Loucy (cell line): ENCODE measurements around the gene C11orf58.
A peak's percentile ranks its signal among the peaks of the same experiment; 100 is the strongest.

Experiments used
- H2AFZ ChIP-seq: fragments of 200-600 bp; sonication (generic); 2 replicates; pipeline ENCODE4 v1.6.0; 2016; ENCODE audit warnings: antibody characterized with exemption, mild to moderate bottlenecking, low read length, moderate library complexity
- H3F3A ChIP-seq: fragments of 200-600 bp; 2 replicates; pipeline ENCODE4 v1.6.0; 2016; ENCODE audit warnings: antibody characterized with exemption, low read depth, mild to moderate bottlenecking
- H3K27me3 ChIP-seq: fragments of 200-600 bp; sonication (generic); 2 replicates; pipeline ENCODE4 v1.6.1; 2014; ENCODE audit warnings: low read length, mild to moderate bottlenecking; ENCODE audit not compliant: insufficient read depth, poor library complexity, severe bottlenecking
- H3K36me3 ChIP-seq: fragments of 200-600 bp; sonication (generic); 2 replicates; pipeline ENCODE4 v1.6.1; 2016; ENCODE audit warnings: low read length; ENCODE audit not compliant: insufficient read depth
- H3K4me1 ChIP-seq: fragments of 200-600 bp; sonication (generic); 2 replicates; pipeline ENCODE4 v1.5.1; 2014; ENCODE audit warnings: low read length, mild to moderate bottlenecking; ENCODE audit not compliant: insufficient read depth, poor library complexity, severe bottlenecking
- H3K4me2 ChIP-seq: fragments of 200-600 bp; sonication (generic); 2 replicates; pipeline ENCODE4 v1.6.0; 2014; ENCODE audit warnings: antibody characterized with exemption, low read length, low read depth, mild to moderate bottlenecking; ENCODE audit not compliant: poor library complexity, severe bottlenecking
- H3K4me3 ChIP-seq: fragments of 200-600 bp; sonication (generic); 2 replicates; pipeline ENCODE4 v1.5.1; 2014; ENCODE audit warnings: low read length, mild to moderate bottlenecking, mixed read lengths; ENCODE audit not compliant: poor library complexity, severe bottlenecking
- H3K79me2 ChIP-seq: fragments of 200-600 bp; sonication (generic); 2 replicates; pipeline ENCODE4 v1.6.1; 2014; ENCODE audit warnings: low read length; ENCODE audit not compliant: insufficient read depth
- H3K9ac ChIP-seq: fragments of 200-600 bp; sonication (generic); 2 replicates; pipeline ENCODE4 v1.6.0; 2014; ENCODE audit warnings: mild to moderate bottlenecking, low read depth, low read length, moderate library complexity; ENCODE audit not compliant: poor library complexity, severe bottlenecking
- H3K9me2 ChIP-seq: fragments of 200-600 bp; sonication (generic); replicated peaks from 2 replicates; pipeline ENCODE4 v1.6.1; 2016; ENCODE audit warnings: low read depth, low read length, mixed read lengths
- H3K9me3 ChIP-seq: fragments of 200-600 bp; sonication (generic); 2 replicates; pipeline ENCODE4 v1.6.1; 2014; ENCODE audit warnings: mild to moderate bottlenecking, antibody characterized with exemption, low read length, low read depth; ENCODE audit not compliant: insufficient read depth
- H4K20me1 ChIP-seq: fragments of 200-600 bp; sonication (generic); 2 replicates; pipeline ENCODE4 v1.6.0; 2014; ENCODE audit warnings: antibody characterized with exemption, low read length, mild to moderate bottlenecking; ENCODE audit not compliant: insufficient read depth, poor library complexity, severe bottlenecking
- EZH2phosphoT487 ChIP-seq: fragments of 200-600 bp; IDR thresholded peaks from 2 replicates; pipeline ENCODE4 v1.6.1; 2018; ENCODE audit warnings: antibody characterized with exemption, mild to moderate bottlenecking, moderate library complexity, borderline replicate concordance
- TF ChIP-seq, protein P1 (sequence below): fragments of 200-600 bp; sonication (generic); conservative IDR thresholded peaks from 2 replicates; pipeline ENCODE4 v1.5.1; 2014; ENCODE audit warnings: mild to moderate bottlenecking, antibody characterized with exemption, low read length

Gene C11orf58

DNA sequence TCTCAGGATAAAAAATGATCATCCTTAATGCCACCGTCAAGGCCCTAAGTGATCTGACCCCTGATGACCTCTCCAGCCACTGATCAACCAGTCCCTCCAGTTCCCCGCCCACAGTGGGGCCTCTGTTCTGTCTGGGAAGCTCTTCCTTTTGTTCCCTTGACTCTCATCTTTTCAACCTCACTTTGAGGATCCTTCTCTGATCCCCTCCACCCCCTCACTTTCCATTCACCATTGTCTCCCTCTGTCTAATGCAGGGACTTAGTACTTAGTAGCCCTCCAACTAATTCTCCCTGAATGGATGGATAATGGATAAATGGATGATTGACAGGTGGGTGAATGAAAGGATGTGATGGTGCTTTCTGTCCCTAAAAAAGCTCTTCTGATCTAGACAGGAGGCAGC, 45.6 kb downstream of the C11orf58 start:
- Histone ChIP-seq H3K27me3 (no peaks in the 10 kb centered on the region), H3K4me3 (no peak overlapping the region), H2AFZ (no peak overlapping the region), H3K4me1 (peaks cover 6% of the 10 kb centered on the region), H3K9me2 (no peaks in the 10 kb centered on the region), H4K20me1 (no peaks in the 10 kb centered on the region), H3K4me2 (no peak overlapping the region), H3K9me3 (no peaks in the 10 kb centered on the region), H3F3A (no peaks in the 10 kb centered on the region), H3K36me3 (no peaks in the 10 kb centered on the region), H3K79me2 (no peaks in the 10 kb centered on the region), H3K9ac (no peak overlapping the region)
- no peak for TF ChIP-seq EZH2phosphoT487
- TF ChIP-seq, protein P1, sequence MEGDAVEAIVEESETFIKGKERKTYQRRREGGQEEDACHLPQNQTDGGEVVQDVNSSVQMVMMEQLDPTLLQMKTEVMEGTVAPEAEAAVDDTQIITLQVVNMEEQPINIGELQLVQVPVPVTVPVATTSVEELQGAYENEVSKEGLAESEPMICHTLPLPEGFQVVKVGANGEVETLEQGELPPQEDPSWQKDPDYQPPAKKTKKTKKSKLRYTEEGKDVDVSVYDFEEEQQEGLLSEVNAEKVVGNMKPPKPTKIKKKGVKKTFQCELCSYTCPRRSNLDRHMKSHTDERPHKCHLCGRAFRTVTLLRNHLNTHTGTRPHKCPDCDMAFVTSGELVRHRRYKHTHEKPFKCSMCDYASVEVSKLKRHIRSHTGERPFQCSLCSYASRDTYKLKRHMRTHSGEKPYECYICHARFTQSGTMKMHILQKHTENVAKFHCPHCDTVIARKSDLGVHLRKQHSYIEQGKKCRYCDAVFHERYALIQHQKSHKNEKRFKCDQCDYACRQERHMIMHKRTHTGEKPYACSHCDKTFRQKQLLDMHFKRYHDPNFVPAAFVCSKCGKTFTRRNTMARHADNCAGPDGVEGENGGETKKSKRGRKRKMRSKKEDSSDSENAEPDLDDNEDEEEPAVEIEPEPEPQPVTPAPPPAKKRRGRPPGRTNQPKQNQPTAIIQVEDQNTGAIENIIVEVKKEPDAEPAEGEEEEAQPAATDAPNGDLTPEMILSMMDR: no peak

DNA sequence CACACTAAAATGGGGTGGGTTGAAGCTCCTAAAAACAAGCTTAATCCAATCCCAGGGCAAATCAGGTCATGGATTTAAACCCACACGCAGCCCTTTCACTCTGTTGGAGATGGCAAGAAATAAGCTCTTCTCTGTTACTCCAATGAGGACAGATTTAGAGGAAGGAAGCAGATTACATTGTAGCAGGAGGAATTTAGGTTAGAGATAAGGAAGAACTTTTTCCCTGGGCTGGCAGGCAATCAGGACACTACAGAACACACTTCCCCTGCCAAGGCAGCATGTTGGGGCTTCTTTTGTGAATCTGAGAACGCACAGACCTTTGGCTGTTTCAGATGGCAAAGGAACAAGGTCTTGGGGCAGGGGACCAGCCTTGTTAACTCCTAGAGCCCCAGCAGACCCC, 46.2 kb downstream of the C11orf58 start:
- no peaks in the 10 kb centered on the region for H3K36me3 ChIP-seq
- no peaks in the 10 kb centered on the region for H3K79me2 ChIP-seq
- no peak overlapping the region for H3K9ac ChIP-seq
- H3K27me3 ChIP-seq: no peaks in the 10 kb centered on the region
- H3K4me3 ChIP-seq: no peak overlapping the region
- H3K4me1 ChIP-seq: peaks cover 6% of the 10 kb centered on the region
- H3K9me2 ChIP-seq: no peaks in the 10 kb centered on the region
- no peak overlapping the region for H2AFZ ChIP-seq
- TF ChIP-seq EZH2phosphoT487: no peak
- TF ChIP-seq, protein P1: no peak
- H3F3A ChIP-seq: no peaks in the 10 kb centered on the region
- no peak overlapping the region for H3K4me2 ChIP-seq
- no peaks in the 10 kb centered on the region for H4K20me1 ChIP-seq
- H3K9me3 ChIP-seq: no peaks in the 10 kb centered on the region

DNA sequence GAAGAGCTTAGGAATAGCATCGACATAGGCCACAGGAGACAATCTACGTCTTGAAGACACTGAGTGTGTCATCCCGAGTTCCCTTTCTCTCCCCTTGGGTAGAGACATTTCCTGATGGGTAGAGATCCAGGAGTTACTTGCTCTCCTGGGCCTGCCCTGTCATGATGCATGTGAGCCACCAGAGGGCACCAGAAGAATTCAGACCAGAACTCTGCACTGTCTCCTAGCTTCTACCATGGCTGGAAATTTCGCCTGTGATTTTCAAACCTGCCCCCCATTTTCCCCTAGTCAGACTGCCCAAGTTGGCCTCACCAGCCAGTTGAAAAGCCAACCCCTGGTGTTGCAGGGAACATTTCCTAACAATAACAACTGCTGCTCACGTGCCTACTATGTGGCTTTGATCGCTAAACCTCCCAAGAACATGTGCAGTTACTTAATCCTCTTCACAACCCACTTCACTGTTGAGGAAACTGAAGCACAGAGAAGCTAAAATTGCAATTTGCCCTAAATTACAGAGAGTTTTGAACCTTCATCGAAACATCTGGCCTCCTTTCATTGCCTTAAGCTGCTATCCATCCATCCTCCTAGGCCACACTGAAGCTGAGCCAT, 47.2 kb downstream of the C11orf58 start:
- Histone ChIP-seq H3K4me1 (peaks cover 6% of the 10 kb centered on the region), H3K36me3 (no peaks in the 10 kb centered on the region)
- TF ChIP-seq, protein P1: peak; percentile 86
- TF ChIP-seq EZH2phosphoT487: no peak

More for the DNA sequence above, 47.2 kb downstream of the C11orf58 start:
- H3K4me3 ChIP-seq: no peak overlapping the region
- H3F3A ChIP-seq: no peaks in the 10 kb centered on the region
- H3K79me2 ChIP-seq: no peaks in the 10 kb centered on the region
- no peaks in the 10 kb centered on the region for H3K27me3 ChIP-seq
- no peak overlapping the region for H3K9ac ChIP-seq
- no peak overlapping the region for H2AFZ ChIP-seq
- no peak overlapping the region for H3K4me2 ChIP-seq
- no peaks in the 10 kb centered on the region for H4K20me1 ChIP-seq
- H3K9me2 ChIP-seq: no peaks in the 10 kb centered on the region
- H3K9me3 ChIP-seq: no peaks in the 10 kb centered on the region
